GDM1 (cell line): Measurements from ENCODE around the gene SON.

Experiments used
- DNase-seq: peaks from one replicate; lab custom pipeline; 2025; lab: John Stamatoyannopoulos, UW

SON gene

GRCh38 chr21:33543505-33544129 lies 779 bp downstream of the SON start:
- DNase-seq: no peak

DNA sequence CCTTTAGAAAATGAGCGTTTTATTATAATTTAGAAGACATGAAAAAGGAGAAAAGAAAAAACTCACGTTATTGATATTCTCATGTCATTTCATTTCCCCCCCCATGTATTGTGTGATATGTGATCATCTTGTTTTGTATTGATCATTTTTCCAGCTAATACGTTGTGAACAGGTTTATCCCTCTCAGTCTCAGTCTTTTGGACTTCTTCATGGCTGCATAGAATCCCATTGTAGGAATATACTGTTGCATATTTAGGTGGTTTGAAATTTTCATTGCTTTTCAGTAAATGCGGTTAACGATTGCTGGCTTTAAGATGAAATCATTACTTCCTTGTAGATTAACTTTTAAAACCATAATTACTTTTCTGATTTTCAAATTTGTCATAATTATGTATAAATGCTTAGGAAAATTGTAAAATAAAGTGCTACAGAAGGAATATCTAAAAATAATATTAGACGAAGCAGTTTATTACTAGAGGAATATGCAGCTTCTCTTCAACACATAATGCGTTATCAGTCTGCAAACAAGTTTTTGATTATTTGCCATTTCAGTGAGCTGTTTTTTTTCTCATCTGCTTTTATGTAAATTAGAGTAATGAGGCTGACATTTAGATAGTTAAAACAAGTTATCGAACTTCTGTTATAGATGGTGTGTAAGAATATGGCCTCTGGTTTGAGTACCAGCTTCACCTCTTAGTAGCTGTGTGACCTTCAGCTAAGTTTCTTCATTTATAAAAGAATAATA lies 1.8 kb downstream of the SON start:
- no peak for DNase-seq

GRCh38 chr21:33546086-33546485 lies 3.2 kb downstream of the SON start:
- no peak for DNase-seq

- no peak for DNase-seq
These were observed 7.3 kb downstream of the SON start for GRCh38 chr21:33549848-33550771.

GRCh38 chr21:33550772-33551660 lies 8.2 kb downstream of the SON start:
- no peak for DNase-seq

DNA sequence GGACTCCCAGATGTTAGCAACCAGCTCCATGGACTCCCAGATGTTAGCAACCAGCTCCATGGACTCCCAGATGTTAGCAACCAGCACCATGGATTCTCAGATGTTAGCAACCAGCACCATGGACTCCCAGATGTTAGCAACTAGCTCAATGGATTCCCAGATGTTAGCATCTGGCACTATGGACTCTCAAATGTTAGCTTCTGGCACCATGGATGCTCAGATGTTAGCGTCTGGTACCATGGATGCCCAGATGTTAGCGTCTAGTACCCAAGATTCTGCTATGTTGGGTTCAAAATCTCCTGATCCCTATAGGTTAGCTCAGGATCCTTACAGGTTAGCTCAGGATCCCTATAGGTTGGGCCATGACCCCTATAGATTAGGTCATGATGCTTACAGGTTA lies 8.8 kb downstream of the SON start:
- DNase-seq: no peak

- DNase-seq: no peak
These were observed 9.5 kb downstream of the SON start for GRCh38 chr21:33552093-33552998.

DNA sequence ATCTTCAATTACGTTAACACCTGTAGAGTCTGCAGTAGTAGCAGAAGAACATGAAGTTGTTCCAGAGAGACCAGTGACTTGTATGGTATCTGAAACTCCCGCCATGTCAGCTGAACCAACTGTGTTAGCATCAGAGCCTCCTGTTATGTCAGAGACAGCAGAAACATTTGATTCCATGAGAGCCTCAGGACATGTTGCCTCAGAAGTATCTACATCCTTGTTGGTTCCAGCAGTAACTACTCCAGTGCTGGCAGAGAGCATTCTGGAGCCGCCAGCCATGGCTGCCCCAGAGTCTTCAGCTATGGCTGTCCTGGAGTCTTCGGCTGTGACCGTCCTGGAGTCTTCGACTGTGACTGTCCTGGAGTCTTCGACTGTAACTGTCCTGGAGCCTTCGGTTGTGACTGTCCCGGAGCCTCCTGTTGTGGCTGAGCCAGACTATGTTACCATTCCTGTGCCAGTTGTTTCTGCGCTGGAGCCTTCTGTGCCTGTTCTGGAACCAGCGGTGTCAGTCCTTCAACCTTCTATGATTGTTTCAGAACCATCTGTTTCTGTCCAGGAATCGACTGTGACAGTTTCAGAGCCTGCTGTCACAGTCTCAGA lies 10.3 kb downstream of the SON start:
- no peak for DNase-seq

GRCh38 chr21:33554236-33554981 lies 11.6 kb downstream of the SON start:
- no peak for DNase-seq

- DNase-seq: no peak
These were observed 12.1 kb downstream of the SON start for GRCh38 chr21:33554982-33555344.

DNA sequence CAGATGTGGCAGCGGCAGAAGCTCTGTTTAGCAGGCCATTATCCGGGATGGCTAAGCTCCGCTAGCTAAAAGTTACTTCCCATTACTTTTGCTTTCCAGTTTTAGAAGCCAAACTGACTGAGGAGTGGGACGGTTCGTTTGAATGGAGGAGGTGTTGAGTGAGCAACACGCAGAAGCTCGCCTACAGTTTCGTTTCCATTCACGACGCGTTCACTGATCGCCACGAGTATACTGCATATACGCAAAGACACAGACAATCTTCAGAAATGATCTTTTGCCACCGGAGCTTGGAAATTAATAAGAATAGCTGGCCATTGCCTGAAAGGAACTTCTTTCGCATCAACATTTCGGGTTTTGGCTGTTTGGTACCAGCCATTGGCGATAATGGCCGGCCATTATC lies 14.6 kb downstream of the SON start:
- DNase-seq: no peak

DNA sequence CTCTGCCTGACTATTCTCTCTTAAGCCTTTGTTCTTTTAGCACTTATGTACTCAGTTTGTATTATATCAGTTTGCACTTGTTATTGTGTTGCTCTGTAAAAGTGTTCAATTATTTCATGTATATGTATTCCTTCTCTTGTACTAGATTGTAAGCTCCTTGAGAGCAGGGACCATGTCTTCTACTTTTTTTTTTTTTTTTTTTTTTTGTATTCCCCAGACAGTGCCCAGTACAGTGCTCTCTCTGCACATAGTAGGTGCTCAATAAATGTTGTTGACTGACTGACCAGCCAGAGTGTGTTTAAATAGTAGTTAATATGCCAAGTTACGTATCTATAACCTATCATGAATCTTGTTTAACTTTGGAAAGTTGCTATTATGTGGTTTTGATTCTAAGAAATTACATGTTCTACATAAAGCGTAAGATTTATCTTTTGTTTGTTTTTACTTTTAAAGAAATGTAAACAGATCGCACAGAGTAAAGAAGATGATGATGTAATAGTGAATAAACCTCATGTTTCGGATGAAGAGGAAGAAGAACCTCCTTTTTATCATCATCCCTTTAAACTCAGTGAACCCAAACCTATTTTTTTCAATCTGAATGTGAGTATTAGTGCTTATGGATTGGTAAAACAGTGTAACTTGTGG lies 16.1 kb downstream of the SON start:
- DNase-seq: no peak

DNA sequence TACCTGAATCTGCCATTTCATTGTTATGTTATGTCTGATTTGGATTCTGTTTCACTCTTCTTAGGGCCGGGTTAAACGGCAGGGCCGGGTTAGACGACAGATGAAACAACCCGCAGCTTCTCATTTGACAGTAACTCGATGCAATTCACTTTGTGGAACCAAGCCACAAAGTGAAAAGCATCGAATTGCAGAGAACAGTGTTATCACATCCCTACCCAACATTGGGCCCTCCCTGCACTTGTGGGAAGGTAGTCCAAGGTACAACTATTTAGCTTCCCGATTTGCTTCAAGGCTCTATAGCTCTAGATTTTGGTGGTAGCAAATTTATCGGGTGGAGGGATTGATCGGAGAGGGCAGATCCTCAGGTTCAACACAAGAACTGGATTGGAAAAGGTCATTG lies 17.0 kb downstream of the SON start:
- DNase-seq: no peak

DNA sequence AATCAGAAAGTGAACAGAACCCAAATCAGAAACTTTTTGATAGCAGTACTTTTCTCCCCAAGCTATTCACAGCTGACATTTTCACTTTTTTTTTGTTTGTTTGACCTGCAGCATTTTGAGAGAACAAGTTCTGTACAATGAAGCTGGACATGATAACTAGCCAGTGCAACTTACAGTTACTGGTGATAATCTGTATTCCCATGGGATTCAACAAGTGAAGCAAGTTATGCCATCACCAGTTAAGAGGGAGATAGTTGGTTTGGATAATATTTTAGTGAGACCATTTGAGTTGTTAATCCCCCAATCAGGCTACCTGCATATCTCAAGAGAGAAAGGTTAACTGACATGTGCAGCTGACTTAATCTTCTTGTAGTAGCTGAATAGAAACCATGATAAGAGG lies 18.1 kb downstream of the SON start:
- no peak for DNase-seq

DNA sequence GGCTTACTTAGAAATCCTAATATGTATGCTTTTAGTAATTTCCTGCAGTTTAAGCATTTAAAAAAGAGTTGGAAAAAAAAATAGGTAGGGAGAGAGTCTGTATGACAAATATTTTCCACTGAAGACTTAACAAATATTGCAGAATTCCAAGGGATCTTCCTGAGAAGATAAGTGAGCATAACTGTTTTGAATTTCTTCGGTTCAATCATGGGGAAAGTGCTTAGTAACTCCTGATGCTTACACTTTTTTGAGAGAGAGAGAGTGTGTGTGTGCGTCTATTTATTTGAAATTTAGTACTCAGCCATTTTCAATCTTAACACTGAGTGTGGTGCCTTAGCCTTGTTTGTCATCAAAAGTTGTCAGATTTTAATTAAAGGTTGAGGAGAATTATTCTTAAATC lies 18.5 kb downstream of the SON start:
- DNase-seq: no peak

DNA sequence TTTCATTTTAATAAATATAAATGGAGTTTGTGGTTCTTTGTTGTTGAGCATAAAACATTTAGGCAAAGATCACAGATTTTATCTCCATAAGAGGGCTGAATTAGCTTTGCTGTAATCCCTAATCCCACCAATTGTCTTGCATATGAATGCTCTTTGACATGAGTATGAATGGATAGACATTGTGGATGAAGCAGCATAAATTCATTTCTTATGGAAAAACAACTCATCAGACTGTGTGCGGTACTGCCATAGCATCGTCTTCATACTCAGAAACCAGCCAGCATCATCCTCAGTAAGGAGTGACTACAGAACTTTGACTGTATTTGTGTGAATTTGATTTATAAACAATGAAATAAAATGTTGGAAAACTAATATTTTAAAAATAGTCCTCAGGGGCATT lies 19.6 kb downstream of the SON start:
- DNase-seq: no peak

DNA sequence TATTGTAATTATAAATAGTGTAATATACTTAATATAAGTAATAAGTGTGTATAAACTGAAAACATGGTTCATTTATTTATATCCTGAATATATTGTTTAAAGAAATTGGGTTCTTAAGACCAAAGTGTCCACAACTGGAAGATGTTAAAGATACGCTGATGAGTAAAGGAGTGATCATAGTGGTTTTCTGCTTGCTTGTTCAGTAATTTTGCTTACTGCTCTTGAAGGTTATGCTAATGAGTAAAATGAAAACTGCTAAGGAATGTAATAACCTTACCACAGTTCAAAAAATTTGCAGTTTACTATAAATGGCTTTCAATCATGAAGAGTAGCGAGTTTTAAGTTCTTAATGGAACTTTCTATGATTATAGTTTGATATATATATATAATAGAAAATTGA lies 23.7 kb downstream of the SON start:
- no peak for DNase-seq

DNA sequence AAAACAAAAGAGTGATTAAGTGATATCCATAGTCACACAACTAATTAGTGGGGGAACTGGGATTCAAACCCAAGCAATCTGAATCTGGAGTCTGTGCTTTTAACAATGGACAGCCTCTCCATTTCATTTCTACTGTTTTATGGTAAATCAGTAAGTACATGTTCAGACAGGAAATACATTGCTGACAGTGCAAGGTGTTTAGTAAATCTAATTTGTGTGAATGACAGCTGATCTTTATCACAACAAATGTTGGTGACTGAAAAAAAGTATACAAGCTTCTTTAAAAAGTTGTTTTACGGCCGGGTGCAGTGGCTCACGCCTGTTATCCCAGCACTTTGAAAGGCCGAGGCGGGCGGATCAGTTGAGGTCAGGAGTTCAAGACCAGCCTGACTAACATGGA lies 25.1 kb downstream of the SON start:
- no peak for DNase-seq

DNA sequence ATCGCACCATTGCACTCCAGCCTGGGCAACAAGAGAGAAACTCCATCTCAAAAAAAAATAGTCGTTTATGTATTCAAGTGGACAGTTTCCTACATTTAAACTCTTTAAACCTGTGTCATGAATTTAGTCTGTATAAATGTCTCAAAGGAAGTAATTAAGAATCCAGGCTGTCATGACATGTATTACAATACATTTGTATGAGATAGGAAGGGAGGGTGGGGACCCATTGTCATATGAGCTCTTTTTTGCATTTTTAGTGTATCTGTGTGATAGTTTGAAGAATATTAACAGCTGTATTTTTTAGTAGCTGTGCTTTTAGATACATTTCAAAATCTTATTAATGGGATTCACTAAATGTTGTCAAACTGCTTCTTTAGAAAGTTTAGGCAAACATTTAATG lies 25.6 kb downstream of the SON start:
- DNase-seq: no peak
